Left lung (tissue), 10 donors: ENCODE measurements around the gene RBM20. TPM values are rescaled to one million over a fixed set of nuclear protein-coding genes. Genes with fewer than 3 reads are reported as not detected.

ENCODE experiments used
- ATAC-seq: fragments of 200-7000 bp; cut with Tn5 transposase; one replicate; pipeline ENCODE4 v1.9.1; 2020; ENCODE audit warnings: moderate library complexity
- DNase-seq, 4 donors: peaks; one replicate each; pipeline ENCODE4 v3.0.0-alpha.2; 2013 to 2020
- H3K27ac ChIP-seq, 2 donors: fragments of 200-600 bp; sonication (generic) in 1 of 2; one replicate each; pipeline versions ENCODE4 v1.5.0 to v1.8.0; 2020 to 2021
- H3K27me3 ChIP-seq, 2 donors: fragments of 200-600 bp; sonication (generic) in 1 of 2; one replicate each; pipeline versions ENCODE4 v1.5.0 to v1.8.0; 2020 to 2021
- H3K36me3 ChIP-seq, 2 donors: fragments of 200-600 bp; sonication (generic) in 1 of 2; one replicate each; pipeline versions ENCODE4 v1.5.0 to v1.8.0; 2020 to 2021
- H3K4me1 ChIP-seq, 2 donors: fragments of 200-600 bp; one replicate each; pipeline ENCODE4 v1.8.0; 2021
- H3K4me3 ChIP-seq, 2 donors: fragments of 200-600 bp; sonication (generic) in 1 of 2; one replicate each; pipeline versions ENCODE4 v1.5.0 to v1.8.0; 2020 to 2021; ENCODE audit warnings: mild to moderate bottlenecking in 1 of 2
- H3K9me3 ChIP-seq, 2 donors: fragments of 200-600 bp; sonication (generic) in 1 of 2; one replicate each; pipeline versions ENCODE4 v1.5.0 to v1.8.0; 2020 to 2021
- intact Hi-C, 2 donors: fragments of 100-400 bp; cut with DNase I; formaldehyde crosslinking; loops; one replicate each; pipeline versions ENCODE4 v1.11.2 to v1.14.2; 2022
- polyA plus RNA-seq, 6 donors: library from polyadenylated mRNA; unstranded; fragments of 120-200 nt; gene quantifications; one replicate each; pipeline ENCODE4 v1.2.1, GENCODE V29; 2013; ENCODE audit not compliant: insufficient read length in 6 of 6
- total RNA-seq, 2 donors: library from RNA; stranded (reverse); fragmentation: NEBNext Ultra II Directional; extraction: Animal tissue kit (Norgen Biotek cat#: 25700); gene quantifications; one replicate each; pipeline ENCODE4 v1.2.1, GENCODE V29; 2021
- TF ChIP-seq, protein P1 (sequence below), 2 donors: fragments of 200-600 bp; sonication (generic) in 1 of 2; IDR thresholded peaks; one replicate each; pipeline versions ENCODE4 v1.5.0 to v1.8.0; 2021; ENCODE audit warnings: antibody characterized with exemption in 2 of 2
- donor health status: DM: no; HTN: yes; CAD: no.
- donor health status: DM: no; HTN: no; CAD: no.

Gene RBM20
- total and polyA plus RNA-seq, 8 donors = 0.55 to 1.8 (median 1.1) TPM

DNA sequence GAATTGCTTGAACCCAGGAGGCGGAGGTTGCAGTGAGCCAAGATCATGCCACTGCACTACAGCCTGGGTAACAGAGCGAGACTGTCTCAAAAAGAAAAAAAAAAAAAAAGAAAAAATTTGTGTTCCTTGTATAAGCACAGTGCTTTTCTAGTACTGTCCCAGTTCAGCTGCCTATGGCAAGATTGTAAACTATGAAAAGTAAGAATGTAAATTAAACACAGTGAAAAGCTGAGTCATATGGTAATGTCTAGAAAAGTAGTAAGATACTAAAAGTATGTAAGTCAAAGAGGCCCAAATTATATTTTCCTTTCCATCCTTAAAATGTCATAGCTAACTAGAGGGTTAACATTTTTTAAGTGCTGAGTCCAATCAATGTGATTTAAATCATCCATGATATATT, 42.8 kb downstream of the RBM20 start:
- no peak overlapping the region for H3K4me3 ChIP-seq
- intact Hi-C loops = no loop called here
- DNase-seq (no peak), ATAC-seq (no peak)
- no peaks in the 10 kb centered on the region for H3K36me3 ChIP-seq
- no peaks in the 10 kb centered on the region for H3K4me1 ChIP-seq
- no peak overlapping the region for H3K27ac ChIP-seq
- TF ChIP-seq, protein P1, sequence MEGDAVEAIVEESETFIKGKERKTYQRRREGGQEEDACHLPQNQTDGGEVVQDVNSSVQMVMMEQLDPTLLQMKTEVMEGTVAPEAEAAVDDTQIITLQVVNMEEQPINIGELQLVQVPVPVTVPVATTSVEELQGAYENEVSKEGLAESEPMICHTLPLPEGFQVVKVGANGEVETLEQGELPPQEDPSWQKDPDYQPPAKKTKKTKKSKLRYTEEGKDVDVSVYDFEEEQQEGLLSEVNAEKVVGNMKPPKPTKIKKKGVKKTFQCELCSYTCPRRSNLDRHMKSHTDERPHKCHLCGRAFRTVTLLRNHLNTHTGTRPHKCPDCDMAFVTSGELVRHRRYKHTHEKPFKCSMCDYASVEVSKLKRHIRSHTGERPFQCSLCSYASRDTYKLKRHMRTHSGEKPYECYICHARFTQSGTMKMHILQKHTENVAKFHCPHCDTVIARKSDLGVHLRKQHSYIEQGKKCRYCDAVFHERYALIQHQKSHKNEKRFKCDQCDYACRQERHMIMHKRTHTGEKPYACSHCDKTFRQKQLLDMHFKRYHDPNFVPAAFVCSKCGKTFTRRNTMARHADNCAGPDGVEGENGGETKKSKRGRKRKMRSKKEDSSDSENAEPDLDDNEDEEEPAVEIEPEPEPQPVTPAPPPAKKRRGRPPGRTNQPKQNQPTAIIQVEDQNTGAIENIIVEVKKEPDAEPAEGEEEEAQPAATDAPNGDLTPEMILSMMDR (IDR thresholded peaks at IDR 0.05) = no peak
- H3K27me3 ChIP-seq = peaks cover 18 to 44% of the 10 kb centered on the region in 2 donors
- H3K9me3 ChIP-seq = peaks cover 0 to 2% of the 10 kb centered on the region in 2 donors

DNA sequence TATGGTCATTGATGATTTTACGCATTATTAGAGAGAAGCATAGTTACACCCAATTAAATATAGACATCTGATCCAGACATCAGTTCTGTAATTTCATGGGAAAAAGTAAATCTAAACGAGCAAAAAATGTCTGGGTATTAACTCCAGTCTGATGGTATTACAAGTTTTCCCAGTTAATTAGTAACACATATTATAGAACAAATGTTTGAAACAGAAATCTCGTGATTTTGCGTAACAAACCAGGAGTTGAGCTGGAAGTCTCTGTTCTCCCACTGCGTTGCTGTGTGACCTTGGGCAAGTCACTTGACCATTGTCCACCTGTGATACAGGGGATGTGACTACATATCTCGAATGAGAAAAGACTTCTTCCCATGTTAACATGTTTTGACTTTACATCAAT, 43.3 kb downstream of the RBM20 start:
- ATAC-seq (no peak), DNase-seq (no peak)
- no peaks in the 10 kb centered on the region for H3K36me3 ChIP-seq
- peaks cover 14 to 41% of the 10 kb centered on the region in 2 donors for H3K27me3 ChIP-seq
- H3K4me1 ChIP-seq = no peaks in the 10 kb centered on the region
- no peak overlapping the region for H3K27ac ChIP-seq
- H3K4me3 ChIP-seq = no peak overlapping the region
- H3K9me3 ChIP-seq = peaks cover 0 to 7% of the 10 kb centered on the region in 2 donors
- intact Hi-C loops = no loop called here
- TF ChIP-seq, protein P1 (IDR thresholded peaks at IDR 0.05) = no peak

DNA sequence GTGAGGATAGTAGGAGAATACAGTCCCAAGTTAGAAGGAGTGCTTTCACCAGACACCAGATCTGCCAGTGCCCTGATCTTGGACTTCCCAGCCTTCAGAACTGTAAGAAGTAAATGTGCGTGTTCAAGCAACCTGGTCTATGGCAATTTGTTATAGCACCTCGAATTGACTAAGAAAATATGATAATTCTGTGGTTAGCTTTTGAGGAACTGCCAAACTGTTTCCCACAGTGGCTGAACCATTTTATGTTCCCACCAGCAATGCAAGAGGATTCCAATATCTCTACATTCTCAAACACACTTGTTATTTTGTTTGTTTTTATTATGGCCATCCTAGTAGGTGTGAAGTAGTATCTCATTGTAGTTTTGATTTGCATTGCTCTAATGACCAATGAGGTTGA, 47.0 kb downstream of the RBM20 start:
- Histone ChIP-seq H3K9me3 (peaks cover 0 to 12% of the 10 kb centered on the region in 2 donors), H3K27ac (no peak overlapping the region), H3K4me3 (no peak overlapping the region), H3K4me1 (no peaks in the 10 kb centered on the region), H3K36me3 (no peaks in the 10 kb centered on the region), H3K27me3 (peaks cover under 1 to 9% of the 10 kb centered on the region in 2 donors)
- TF ChIP-seq, protein P1 (IDR thresholded peaks at IDR 0.05) = no peak
- no peak for ATAC-seq
- intact Hi-C loops = no loop called here
- DNase-seq = no peak

DNA sequence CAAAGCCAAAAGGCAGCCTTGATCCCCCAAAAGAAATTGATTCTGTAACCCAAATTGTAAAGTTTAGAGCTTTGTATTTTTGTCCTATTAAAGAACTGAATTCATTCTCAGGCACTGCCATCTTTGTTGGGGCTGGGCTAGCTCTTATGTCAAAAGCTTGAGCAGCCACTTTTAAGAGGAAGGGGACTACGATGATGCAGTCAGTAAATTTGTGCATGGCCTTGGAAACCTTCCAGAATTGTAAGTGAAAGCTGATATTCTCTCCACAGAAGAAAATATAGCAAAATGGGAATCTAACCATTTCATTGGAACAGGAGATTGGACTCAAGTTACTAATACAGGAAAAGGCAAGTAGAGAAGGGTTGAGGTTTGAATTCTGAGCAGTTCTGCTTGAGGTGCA, 50.1 kb downstream of the RBM20 start:
- no peaks in the 10 kb centered on the region for H3K4me1 ChIP-seq
- intact Hi-C loops = no loop called here

DNA sequence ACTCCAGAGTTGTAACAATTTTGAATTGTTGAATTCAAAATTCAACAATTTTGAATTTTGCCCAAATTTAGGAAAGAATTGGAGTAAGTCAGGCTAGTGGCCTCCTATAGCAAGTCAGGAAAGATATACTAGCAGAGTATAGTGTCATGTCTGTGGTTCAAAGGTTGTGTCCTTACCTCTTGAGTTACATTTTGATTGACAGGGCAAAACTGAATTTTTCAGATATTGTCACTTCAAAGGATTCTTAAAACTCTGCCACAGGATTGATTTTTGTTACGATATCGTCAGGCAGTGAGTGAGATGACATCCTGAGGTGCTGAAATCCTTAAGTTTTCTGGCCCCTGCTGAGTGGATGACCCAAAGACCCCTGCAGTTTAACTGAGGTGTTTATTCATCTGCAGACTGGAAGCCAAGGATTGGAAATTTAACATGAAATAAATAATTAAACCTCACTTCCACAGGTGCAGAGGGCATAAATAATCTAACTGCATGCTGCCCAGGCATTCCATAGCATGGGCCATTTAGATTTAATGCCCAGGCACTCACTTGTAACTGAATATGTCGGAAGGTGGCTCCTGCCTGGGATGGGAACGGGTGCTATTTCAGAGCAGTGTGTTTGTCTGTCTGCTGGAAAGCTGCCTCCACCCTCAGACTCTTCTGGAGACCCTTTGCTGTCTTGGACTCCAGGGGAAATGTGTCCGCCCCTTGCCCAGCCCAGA, 50.8 kb downstream of the RBM20 start:
- DNase-seq (no peak), ATAC-seq (no peak)
- peaks cover 0 to 8% of the 10 kb centered on the region in 2 donors for H3K27me3 ChIP-seq
- intact Hi-C loops = no loop called here
- H3K9me3 ChIP-seq = peaks cover 0 to 12% of the 10 kb centered on the region in 2 donors
- H3K36me3 ChIP-seq = no peaks in the 10 kb centered on the region
- no peak overlapping the region for H3K27ac ChIP-seq
- no peaks in the 10 kb centered on the region for H3K4me1 ChIP-seq
- no peak overlapping the region for H3K4me3 ChIP-seq
- TF ChIP-seq, protein P1 (IDR thresholded peaks at IDR 0.05) = no peak

More for the DNA sequence above, 50.1 kb downstream of the RBM20 start:
- H3K9me3 ChIP-seq = peaks cover 0 to 12% of the 10 kb centered on the region in 2 donors
- no peak overlapping the region for H3K27ac ChIP-seq
- ATAC-seq = no peak
- no peaks in the 10 kb centered on the region for H3K36me3 ChIP-seq
- peaks cover 0 to 8% of the 10 kb centered on the region in 2 donors for H3K27me3 ChIP-seq
- H3K4me3 ChIP-seq = no peak overlapping the region
- DNase-seq = no peak
- TF ChIP-seq, protein P1 (IDR thresholded peaks at IDR 0.05) = no peak
